HFFc6 (cell line): Measurements from ENCODE around the gene CCSER1. TPM values are rescaled to one million over a fixed set of nuclear protein-coding genes. Genes with fewer than 3 reads are reported as not detected.
"Not testable (repeated sequence)": the region's sequence is repeated elsewhere in the genome, so short reads cannot be mapped to it uniquely, and the experiment has no call there.

Experiments used
- DNase-seq: peaks from one replicate; pipeline ENCODE4 v3.0.0-alpha.2; 2018
- H3K27ac Mint-ChIP-seq: 2 replicates; pipeline ENCODE4 v1.8.0; 2020; ENCODE audit warnings: mild to moderate bottlenecking, mixed read lengths
- H3K27me3 Mint-ChIP-seq: 2 replicates; pipeline ENCODE4 v1.8.0; 2021; ENCODE audit warnings: mild to moderate bottlenecking, moderate library complexity, mixed read lengths; ENCODE audit not compliant: insufficient read depth
- H3K36me3 Mint-ChIP-seq: 2 replicates; pipeline ENCODE4 v1.8.0; 2021; ENCODE audit warnings: low read depth, mixed read lengths
- H3K4me1 Mint-ChIP-seq: 2 replicates; pipeline ENCODE4 v1.8.0; 2020; ENCODE audit warnings: low read depth, mixed read lengths
- H3K4me3 Mint-ChIP-seq: 2 replicates; pipeline ENCODE4 v1.8.0; 2020; ENCODE audit warnings: mild to moderate bottlenecking, moderate library complexity, mixed read lengths
- H3K9me3 Mint-ChIP-seq: 2 replicates; pipeline ENCODE4 v1.8.0; 2020; ENCODE audit warnings: mild to moderate bottlenecking, mixed read lengths
- CTCF ChIP-seq: fragments of 200-600 bp; sonication (generic); IDR thresholded peaks from 2 replicates; pipeline ENCODE4 v1.5.0; 2021; ENCODE audit warnings: antibody characterized with exemption, mild to moderate bottlenecking
- total RNA-seq, 6 experiments: library from RNA; stranded (reverse); fragmentation: NEBNext Ultra II Directional; extraction: Animal tissue kit (Norgen Biotek cat#: 25700); gene quantifications; 2 replicates in 1 of 6; 3 replicates in 5 of 6; pipeline ENCODE4 v1.2.3, GENCODE V29; 2021

CCSER1 gene
- total RNA-seq, 6 experiments from 2014 or later, result not detected

DNA sequence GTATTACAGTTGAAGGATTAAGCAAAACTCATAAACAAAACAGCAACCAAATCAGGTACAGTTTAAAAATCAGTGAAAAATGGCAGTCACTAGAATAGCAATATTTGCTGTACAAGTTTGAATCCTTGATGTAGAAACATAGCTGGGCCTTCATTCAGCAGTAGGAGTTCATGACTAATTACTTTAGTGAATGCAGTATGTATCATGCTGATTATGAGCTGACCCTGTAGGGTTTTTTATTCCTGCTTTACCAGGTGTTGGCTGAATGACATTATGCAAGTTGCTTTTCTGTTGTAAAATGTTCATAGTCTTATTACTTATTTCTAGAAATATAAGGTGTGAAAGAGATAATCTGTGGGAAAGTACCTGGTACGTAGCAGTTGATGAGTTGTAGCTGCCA, 179.6 kb downstream of the CCSER1 start:
- Mint-ChIP-seq H3K4me1 (no peaks in the 10 kb centered on the region), H3K36me3 (no peaks in the 10 kb centered on the region), H3K4me3 (no peak overlapping the region), H3K27me3 (no peaks in the 10 kb centered on the region), H3K9me3 (peaks cover 9% of the 10 kb centered on the region; the same call in 1 of the 2 replicates), H3K27ac (no peak overlapping the region)
- no peak for TF ChIP-seq CTCF
- no peak for DNase-seq

DNA sequence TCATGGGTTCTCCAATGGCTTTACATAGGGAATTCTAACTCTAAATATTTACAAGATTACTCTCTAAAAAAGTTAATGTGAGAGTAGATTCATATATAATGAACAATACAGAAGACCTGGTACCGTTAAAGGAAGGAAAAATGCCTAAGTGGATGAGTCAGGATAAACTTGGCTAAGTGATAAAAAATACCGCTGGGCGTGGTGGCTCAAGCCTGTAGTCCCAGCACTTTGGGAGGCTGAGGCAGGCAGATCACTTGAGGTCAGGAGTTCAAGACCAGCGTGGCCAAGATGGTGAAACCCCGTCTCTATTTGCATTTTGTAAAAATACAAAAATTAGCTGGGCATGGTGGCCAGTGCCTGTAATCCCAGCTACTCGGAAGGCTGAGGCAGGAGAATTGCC, 189.9 kb downstream of the CCSER1 start:
- H3K27ac Mint-ChIP-seq, result peak overlapping the region; percentile 94
- H3K9me3 Mint-ChIP-seq, H3K27me3 Mint-ChIP-seq, H3K36me3 Mint-ChIP-seq: not testable (repeated sequence)
- H3K4me3 Mint-ChIP-seq, result peak overlapping the region; percentile 78; the same call in 1 of the 2 replicates
- H3K4me1 Mint-ChIP-seq, result peaks cover 23% of the 10 kb centered on the region
- peak; percentile 17 for DNase-seq

DNA sequence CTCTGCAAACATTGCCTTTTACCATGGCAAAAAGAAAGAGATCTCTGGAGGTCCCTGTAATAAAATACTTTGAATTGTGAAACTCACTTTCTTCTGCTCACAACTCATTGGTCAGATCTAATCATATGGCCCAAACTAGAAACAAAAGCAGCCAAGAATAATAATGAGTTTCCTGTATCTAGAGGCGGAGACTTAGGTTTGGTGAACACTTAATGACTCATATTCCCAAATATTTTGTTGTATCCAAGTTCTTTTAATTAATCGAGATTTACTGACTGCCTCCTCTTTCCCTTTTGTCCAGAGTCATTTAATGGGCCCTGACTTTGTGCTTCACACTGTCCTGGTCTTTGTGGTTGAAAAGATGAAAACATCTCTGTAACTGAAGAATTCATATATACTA, 190.6 kb downstream of the CCSER1 start:
- Mint-ChIP-seq H3K27me3 (no peaks in the 10 kb centered on the region), H3K4me3 (peak overlapping the region; percentile 78), H3K36me3 (no peaks in the 10 kb centered on the region), H3K27ac (peak overlapping the region; percentile 94), H3K9me3 (no peaks in the 10 kb centered on the region), H3K4me1 (peaks cover 23% of the 10 kb centered on the region)
- DNase-seq, result peak; percentile 89
- no peak for TF ChIP-seq CTCF

DNA sequence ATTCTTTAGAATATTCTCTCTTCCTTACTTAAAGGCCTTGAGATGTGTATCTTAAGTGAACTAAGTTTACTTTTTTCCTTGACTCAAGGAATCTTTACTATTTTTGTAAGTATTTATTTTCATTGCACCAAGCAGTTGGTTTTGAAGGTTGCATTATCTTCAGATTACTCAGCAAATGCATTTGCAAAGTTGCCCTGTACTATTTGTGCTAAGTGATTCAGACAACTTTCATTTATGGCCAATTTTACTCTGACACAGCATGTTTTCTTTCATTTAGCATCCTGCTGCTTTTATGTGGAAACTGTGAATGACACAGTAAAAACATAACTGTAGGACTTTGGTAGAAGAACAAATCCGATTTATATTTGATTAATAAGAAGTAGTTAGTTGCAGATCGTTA, 191.0 kb downstream of the CCSER1 start:
- Mint-ChIP-seq H3K27me3 (no peaks in the 10 kb centered on the region), H3K36me3 (no peaks in the 10 kb centered on the region), H3K9me3 (no peaks in the 10 kb centered on the region), H3K27ac (peak overlapping the region; percentile 94), H3K4me3 (peak overlapping the region; percentile 78), H3K4me1 (peaks cover 23% of the 10 kb centered on the region)
- DNase-seq, result peak; percentile 84
- no peak for TF ChIP-seq CTCF

DNA sequence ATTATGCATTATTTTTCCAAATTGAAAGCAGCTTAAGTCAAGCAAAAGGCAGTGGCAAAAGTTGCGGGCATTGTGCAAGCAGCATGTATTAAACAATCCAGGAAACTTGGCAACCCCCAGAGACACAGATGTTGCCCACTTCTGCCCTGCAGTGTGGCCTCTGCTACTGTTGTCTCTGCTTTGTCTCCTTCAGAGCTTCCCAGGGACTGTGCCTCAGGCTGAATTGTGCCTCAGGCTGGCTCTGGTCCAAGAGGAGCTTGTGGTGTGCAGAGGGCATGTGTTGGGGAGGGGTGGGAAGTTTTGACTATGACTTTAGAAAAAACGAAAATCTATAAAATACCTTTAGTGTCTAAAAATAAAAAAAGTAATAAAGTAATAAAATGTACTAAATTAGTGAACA, 201.4 kb downstream of the CCSER1 start:
- peaks cover 2% of the 10 kb centered on the region; the same call in 1 of the 2 replicates for H3K27me3 Mint-ChIP-seq
- peaks cover 5% of the 10 kb centered on the region; the same call in 1 of the 2 replicates for H3K9me3 Mint-ChIP-seq
- no peak overlapping the region for H3K27ac Mint-ChIP-seq
- no peaks in the 10 kb centered on the region for H3K36me3 Mint-ChIP-seq
- DNase-seq, result no peak
- no peak for TF ChIP-seq CTCF
- no peak overlapping the region for H3K4me3 Mint-ChIP-seq
- no peaks in the 10 kb centered on the region for H3K4me1 Mint-ChIP-seq

DNA sequence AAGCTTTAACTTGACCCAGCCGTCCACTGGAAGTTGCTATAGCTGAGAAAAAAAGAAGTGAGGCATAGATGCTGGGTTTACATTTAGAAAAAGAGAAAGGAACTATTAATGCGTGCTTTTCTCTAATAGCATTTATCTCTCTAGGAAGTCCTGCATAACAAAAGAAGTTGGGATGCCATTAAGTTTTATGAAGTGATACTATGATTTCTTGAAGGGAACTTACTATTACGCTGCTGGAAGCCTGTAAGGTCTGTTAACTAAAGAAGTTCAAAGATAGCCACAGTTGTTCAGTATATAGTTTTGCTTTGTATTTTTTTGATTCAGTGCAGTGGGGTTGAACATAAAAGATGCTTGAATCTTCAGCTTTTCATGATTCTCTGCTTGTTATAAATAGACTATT, 203.4 kb downstream of the CCSER1 start:
- no peak for TF ChIP-seq CTCF
- peaks cover 2% of the 10 kb centered on the region; the same call in 1 of the 2 replicates for H3K27me3 Mint-ChIP-seq
- H3K9me3 Mint-ChIP-seq, result peaks cover 5% of the 10 kb centered on the region; the same call in 1 of the 2 replicates
- no peak for DNase-seq
- no peak overlapping the region for H3K27ac Mint-ChIP-seq
- H3K4me3 Mint-ChIP-seq, result no peak overlapping the region
- no peaks in the 10 kb centered on the region for H3K36me3 Mint-ChIP-seq
- no peaks in the 10 kb centered on the region for H3K4me1 Mint-ChIP-seq
